ENCODE measurements around the gene OPCML.

OPCML gene

GRCh38 chr11:133029107-133029506 is 503.2 kb downstream of the OPCML start:
- Histone ChIP-seq H3K4me2 (no peak overlapping the region), H3K4me1 (ENCODE audit: low read depth, poor library complexity, severe bottlenecking) (no peaks in the 10 kb centered on the region), H4K20me1 (ENCODE audit: insufficient read depth) (no peaks in the 10 kb centered on the region), H3K4me3 (IDR thresholded peaks at IDR 0.05; ENCODE audit: insufficient read depth, low read depth, low read length) (no peak overlapping the region), H3K27ac (no peak overlapping the region), H3K27me3 (ENCODE audit: insufficient read depth, low read depth) (no peaks in the 10 kb centered on the region), H2AFZ (ENCODE audit: low read depth) (no peak overlapping the region), H3K9ac (no peak overlapping the region), H3K79me2 (ENCODE audit: insufficient read depth, low read depth) (no peaks in the 10 kb centered on the region), H3K36me3 (ENCODE audit: insufficient read depth) (no peaks in the 10 kb centered on the region)
- TF ChIP-seq CTCF (conservative IDR thresholded peaks at IDR 0.05; ENCODE audit: low read depth, low read length) = no peak

GRCh38 chr11:133026952-133027351 is 505.3 kb downstream of the OPCML start:
- H3K4me1 ChIP-seq (ENCODE audit: low read depth, poor library complexity, severe bottlenecking) = no peaks in the 10 kb centered on the region
- no peaks in the 10 kb centered on the region for H4K20me1 ChIP-seq (ENCODE audit: insufficient read depth)
- no peak for TF ChIP-seq CTCF (conservative IDR thresholded peaks at IDR 0.05; ENCODE audit: low read depth, low read length)
- H3K4me3 ChIP-seq (IDR thresholded peaks at IDR 0.05; ENCODE audit: insufficient read depth, low read depth, low read length) = no peak overlapping the region
- H3K27ac ChIP-seq = no peak overlapping the region
- H3K79me2 ChIP-seq (ENCODE audit: insufficient read depth, low read depth) = no peaks in the 10 kb centered on the region
- H3K4me2 ChIP-seq = no peak overlapping the region
- H3K27me3 ChIP-seq (ENCODE audit: insufficient read depth, low read depth) = no peaks in the 10 kb centered on the region
- no peaks in the 10 kb centered on the region for H3K36me3 ChIP-seq (ENCODE audit: insufficient read depth)
- H2AFZ ChIP-seq (ENCODE audit: low read depth) = no peak overlapping the region
- no peak overlapping the region for H3K9ac ChIP-seq

GRCh38 chr11:133024301-133024700 is 508.0 kb downstream of the OPCML start:
- no peak overlapping the region for H3K9ac ChIP-seq
- no peak for TF ChIP-seq CTCF (conservative IDR thresholded peaks at IDR 0.05; ENCODE audit: low read depth, low read length)

GRCh38 chr11:133023232-133023631 is 509.1 kb downstream of the OPCML start:
- TF ChIP-seq CTCF (conservative IDR thresholded peaks at IDR 0.05; ENCODE audit: low read depth, low read length) = no peak
- no peaks in the 10 kb centered on the region for H3K79me2 ChIP-seq (ENCODE audit: insufficient read depth, low read depth)
- H3K4me2 ChIP-seq = no peak overlapping the region
- no peaks in the 10 kb centered on the region for H4K20me1 ChIP-seq (ENCODE audit: insufficient read depth)
- no peaks in the 10 kb centered on the region for H3K27me3 ChIP-seq (ENCODE audit: insufficient read depth, low read depth)
- no peak overlapping the region for H3K4me3 ChIP-seq (IDR thresholded peaks at IDR 0.05; ENCODE audit: insufficient read depth, low read depth, low read length)
- no peak overlapping the region for H3K9ac ChIP-seq
- no peaks in the 10 kb centered on the region for H3K4me1 ChIP-seq (ENCODE audit: low read depth, poor library complexity, severe bottlenecking)
- no peak overlapping the region for H3K27ac ChIP-seq
- no peaks in the 10 kb centered on the region for H3K36me3 ChIP-seq (ENCODE audit: insufficient read depth)
- no peak overlapping the region for H2AFZ ChIP-seq (ENCODE audit: low read depth)

More at GRCh38 chr11:133024301-133024700, 508.0 kb downstream of the OPCML start:
- Histone ChIP-seq H3K4me3 (IDR thresholded peaks at IDR 0.05; ENCODE audit: insufficient read depth, low read depth, low read length) (no peak overlapping the region), H3K27me3 (ENCODE audit: insufficient read depth, low read depth) (no peaks in the 10 kb centered on the region), H3K4me2 (no peak overlapping the region), H3K36me3 (ENCODE audit: insufficient read depth) (no peaks in the 10 kb centered on the region), H3K4me1 (ENCODE audit: low read depth, poor library complexity, severe bottlenecking) (no peaks in the 10 kb centered on the region), H2AFZ (ENCODE audit: low read depth) (no peak overlapping the region), H4K20me1 (ENCODE audit: insufficient read depth) (no peaks in the 10 kb centered on the region), H3K27ac (no peak overlapping the region), H3K79me2 (ENCODE audit: insufficient read depth, low read depth) (no peaks in the 10 kb centered on the region)

Data from KMS-11 (cell line).